WTC11 (cell line): ENCODE results near the gene TNFRSF14. TPM values are rescaled to one million over a fixed set of nuclear protein-coding genes. Genes with fewer than 3 reads are reported as not detected.

ENCODE experiments used
- ATAC-seq: fragments of 200-7000 bp; cut with Tn5 transposase; 2 replicates; pipeline ENCODE4 v1.10.0; 2021; ENCODE audit warnings: mild to moderate bottlenecking, moderate library complexity
- CTCF ChIA-PET: fragments of 300-600 bp; sonication (Branson Sonifier 250); formaldehyde crosslinking; loops from one replicate; lab custom pipeline; 2021; ENCODE audit warnings: antibody characterized with exemption; lab: Charles Lee
- POLR2A ChIA-PET: fragments of 350-600 bp; sonication (Branson Sonifier 250); formaldehyde crosslinking; loops from one replicate; lab custom pipeline; 2021; ENCODE audit warnings: antibody characterized with exemption; lab: Charles Lee
- DNase-seq: peaks from one replicate; pipeline ENCODE4 v3.0.0; 2021; ENCODE audit warnings: low spot score
- H3K27ac Mint-ChIP-seq: 2 replicates; pipeline ENCODE4 v1.8.0; 2021; ENCODE audit warnings: mixed read lengths
- H3K27me3 Mint-ChIP-seq: 2 replicates; pipeline ENCODE4 v1.8.0; 2021; ENCODE audit warnings: low read depth, mild to moderate bottlenecking, moderate library complexity, mixed read lengths
- H3K36me3 Mint-ChIP-seq: 2 replicates; pipeline ENCODE4 v1.8.0; 2021; ENCODE audit warnings: mixed read lengths
- H3K4me1 Mint-ChIP-seq: 2 replicates; pipeline ENCODE4 v1.8.0; 2022; ENCODE audit warnings: mixed read lengths
- H3K4me3 Mint-ChIP-seq: 2 replicates; pipeline ENCODE4 v1.8.0; 2021; ENCODE audit warnings: mild to moderate bottlenecking, moderate library complexity, mixed read lengths
- H3K9me3 Mint-ChIP-seq: 2 replicates; pipeline ENCODE4 v1.8.0; 2021; ENCODE audit warnings: mixed read lengths
- ATF6 ChIP-seq: sonication (generic); formaldehyde crosslinking; IDR thresholded peaks from 2 replicates; pipeline ENCODE4 v1.8.1; 2023; ENCODE audit warnings: mild to moderate bottlenecking, missing genetic modification reagents
- CDX4 ChIP-seq: fragments of 250-450 bp; sonication (Bioruptor Pico); IDR thresholded peaks from 2 replicates; pipeline ENCODE4 v1.9.0; 2021; ENCODE audit warnings: moderate library complexity, mild to moderate bottlenecking, inconsistent platforms, borderline replicate concordance
- ESRRA ChIP-seq: sonication (generic); formaldehyde crosslinking; IDR thresholded peaks from 2 replicates; pipeline ENCODE4 v1.8.1; 2022; ENCODE audit warnings: mild to moderate bottlenecking, missing genetic modification reagents, borderline replicate concordance
- FOXK1 ChIP-seq: sonication (generic); formaldehyde crosslinking; IDR thresholded peaks from 2 replicates; pipeline ENCODE4 v1.8.0; 2022; ENCODE audit warnings: mild to moderate bottlenecking, moderate library complexity, missing genetic modification reagents
- GTF2I ChIP-seq: fragments of 250-450 bp; sonication (Bioruptor Pico); conservative IDR thresholded peaks from 2 replicates; pipeline ENCODE4 v1.4.0; 2021; ENCODE audit warnings: mild to moderate bottlenecking
- MXD4 ChIP-seq: fragments of 250-450 bp; sonication (Bioruptor Pico); IDR thresholded peaks from 2 replicates; pipeline ENCODE4 v1.8.0; 2021; ENCODE audit warnings: mild to moderate bottlenecking, moderate library complexity, borderline replicate concordance
- NR3C1 ChIP-seq: sonication (generic); formaldehyde crosslinking; conservative IDR thresholded peaks from 2 replicates; pipeline ENCODE4 v1.8.1; 2023; ENCODE audit warnings: low read depth, mild to moderate bottlenecking, missing genetic modification reagents
- OVOL2 ChIP-seq: fragments of 250-450 bp; sonication (Bioruptor Pico); IDR thresholded peaks from 2 replicates; pipeline ENCODE4 v1.9.0; 2021; ENCODE audit warnings: mild to moderate bottlenecking, borderline replicate concordance
- PREB ChIP-seq: sonication (generic); formaldehyde crosslinking; IDR thresholded peaks from 2 replicates; pipeline ENCODE4 v1.8.1; 2022; ENCODE audit warnings: mild to moderate bottlenecking, missing genetic modification reagents, moderate library complexity, borderline replicate concordance
- SOX15 ChIP-seq: fragments of 250-450 bp; sonication (Bioruptor Pico); IDR thresholded peaks from 2 replicates; pipeline ENCODE4 v1.9.0; 2021; ENCODE audit warnings: mild to moderate bottlenecking
- STAT6 ChIP-seq: sonication (generic); formaldehyde crosslinking; conservative IDR thresholded peaks from 2 replicates; pipeline ENCODE4 v1.8.1; 2023; ENCODE audit warnings: mild to moderate bottlenecking, low read depth, missing genetic modification reagents, moderate library complexity
- TEAD4 ChIP-seq: sonication (generic); formaldehyde crosslinking; IDR thresholded peaks from 2 replicates; pipeline ENCODE4 v1.8.0; 2022; ENCODE audit warnings: mild to moderate bottlenecking, missing genetic modification reagents
- ZMAT4 ChIP-seq: fragments of 250-450 bp; sonication (Bioruptor Pico); IDR thresholded peaks from 2 replicates; pipeline ENCODE4 v1.9.0; 2021; ENCODE audit warnings: mild to moderate bottlenecking
- ZNF138 ChIP-seq: sonication (generic); formaldehyde crosslinking; conservative IDR thresholded peaks from 2 replicates; pipeline ENCODE4 v1.8.1; 2022; ENCODE audit warnings: mild to moderate bottlenecking, moderate library complexity, missing genetic modification reagents
- ZNF219 ChIP-seq: sonication (generic); formaldehyde crosslinking; IDR thresholded peaks from 2 replicates; pipeline ENCODE4 v1.8.0; 2023; ENCODE audit warnings: missing genetic modification reagents, mild to moderate bottlenecking, borderline replicate concordance
- ZNF396 ChIP-seq: fragments of 250-450 bp; sonication (Bioruptor Pico); IDR thresholded peaks from 2 replicates; pipeline ENCODE4 v1.8.0; 2021; ENCODE audit warnings: mild to moderate bottlenecking, moderate library complexity, borderline replicate concordance
- ZSCAN18 ChIP-seq: fragments of 250-450 bp; sonication (Bioruptor Pico); IDR thresholded peaks from 2 replicates; pipeline ENCODE4 v2.1.2; 2022; ENCODE audit warnings: mild to moderate bottlenecking, moderate library complexity
- total RNA-seq: library from RNA; stranded (reverse); gene quantifications from 3 replicates; pipeline ENCODE4 v1.2.3, GENCODE V29; 2021

Gene TNFRSF14
- total RNA-seq, 1 experiment from 2014 or later = 0.87 TPM

- no peak for TF ChIP-seq CDX4 (CRISPR knock-in tag)
These were observed 39.2 kb upstream of the TNFRSF14 start (continued) for GRCh38 chr1:2516946-2517345.

GRCh38 chr1:2517966-2518365 lies 38.2 kb upstream of the TNFRSF14 start:
- Mint-ChIP-seq H3K9me3 (no peaks in the 10 kb centered on the region), H3K4me1 (no peaks in the 10 kb centered on the region), H3K27ac (no peak overlapping the region), H3K27me3 (no peaks in the 10 kb centered on the region), H3K36me3 (peaks cover 23% of the 10 kb centered on the region), H3K4me3 (no peak overlapping the region)
- TF ChIP-seq MXD4 (CRISPR knock-in tag) (no peak), ZMAT4 (CRISPR knock-in tag) (no peak), STAT6 (CRISPR knock-in tag) (no peak), OVOL2 (CRISPR knock-in tag) (no peak), ZNF138 (no peak), ZNF396 (CRISPR knock-in tag) (no peak), ZSCAN18 (CRISPR knock-in tag) (no peak), TEAD4 (CRISPR knock-in tag) (no peak), ZNF219 (CRISPR knock-in tag) (no peak), FOXK1 (CRISPR knock-in tag) (no peak), ESRRA (CRISPR knock-in tag) (no peak), GTF2I (no peak), NR3C1 (CRISPR knock-in tag) (no peak), PREB (no peak), ATF6 (CRISPR knock-in tag) (no peak), SOX15 (CRISPR knock-in tag) (no peak)
- ChIA-PET POLR2A (no interaction called here), CTCF (interaction anchor here (0.7 to 1.2 kb wide), 2 partner anchors 14 to 30 kb away, joined by 3 to 4 read pairs; no protein-coding TSS in a partner anchor)
- DNase-seq (no peak), ATAC-seq (no peak)
